AG04450 (cell line): ENCODE data around the gene NXPH2. TPM values are rescaled to one million over a fixed set of nuclear protein-coding genes. Genes with fewer than 3 reads are reported as not detected.
A peak's percentile ranks its signal among the peaks of the same experiment; 100 is the strongest.

ENCODE experiments used
- CTCF ChIA-PET: fragments of 300-600, 350-600 bp; formaldehyde crosslinking; extraction: SDS; loops from one replicate; lab custom pipeline; 2022; ENCODE audit warnings: antibody characterized with exemption, inconsistent platforms; lab: Charles Lee
- POLR2A ChIA-PET: fragments of 350-600 bp; formaldehyde crosslinking; extraction: SDS; loops from one replicate; lab custom pipeline; 2021; ENCODE audit warnings: antibody characterized with exemption, inconsistent platforms; lab: Yijun Ruan, JAX
- DNase-seq: peaks from one replicate; pipeline ENCODE4 v3.0.0-alpha.2; 2011; ENCODE audit warnings: low read depth, low spot score
- H3K27ac ChIP-seq: one replicate; pipeline ENCODE4 v1.5.1; 2012; ENCODE audit warnings: low read depth, low read length, control low read depth
- H3K27me3 ChIP-seq: one replicate; pipeline ENCODE4 v1.6.0; 2012; ENCODE audit warnings: low read length; ENCODE audit not compliant: control insufficient read depth, insufficient read depth
- H3K4me3 ChIP-seq: 2 replicates; pipeline ENCODE4 v1.5.1; 2011; ENCODE audit warnings: mild to moderate bottlenecking, low read depth, low read length, control low read depth
- H3K9me3 ChIP-seq: 2 replicates; pipeline ENCODE4 v1.5.1; 2012; ENCODE audit warnings: low read length; ENCODE audit not compliant: control insufficient read depth, insufficient read depth
- polyA plus RNA-seq: library from polyadenylated mRNA; depleted of rRNA; stranded (reverse); fragments of >200 nt; gene quantifications from 2 replicates; pipeline ENCODE4 v1.2.3, GENCODE V29; 2011
- TF ChIP-seq, protein P1 (sequence below): IDR thresholded peaks from 2 replicates; pipeline ENCODE4 v1.5.1; 2011; ENCODE audit warnings: low read depth, low read length, control low read depth, inconsistent platforms

NXPH2 gene
- polyA plus RNA-seq, 1 experiment: not detected

GRCh38 chr2:138819964-138820363 lies 39.8 kb upstream of the NXPH2 start:
- TF ChIP-seq, protein P1, sequence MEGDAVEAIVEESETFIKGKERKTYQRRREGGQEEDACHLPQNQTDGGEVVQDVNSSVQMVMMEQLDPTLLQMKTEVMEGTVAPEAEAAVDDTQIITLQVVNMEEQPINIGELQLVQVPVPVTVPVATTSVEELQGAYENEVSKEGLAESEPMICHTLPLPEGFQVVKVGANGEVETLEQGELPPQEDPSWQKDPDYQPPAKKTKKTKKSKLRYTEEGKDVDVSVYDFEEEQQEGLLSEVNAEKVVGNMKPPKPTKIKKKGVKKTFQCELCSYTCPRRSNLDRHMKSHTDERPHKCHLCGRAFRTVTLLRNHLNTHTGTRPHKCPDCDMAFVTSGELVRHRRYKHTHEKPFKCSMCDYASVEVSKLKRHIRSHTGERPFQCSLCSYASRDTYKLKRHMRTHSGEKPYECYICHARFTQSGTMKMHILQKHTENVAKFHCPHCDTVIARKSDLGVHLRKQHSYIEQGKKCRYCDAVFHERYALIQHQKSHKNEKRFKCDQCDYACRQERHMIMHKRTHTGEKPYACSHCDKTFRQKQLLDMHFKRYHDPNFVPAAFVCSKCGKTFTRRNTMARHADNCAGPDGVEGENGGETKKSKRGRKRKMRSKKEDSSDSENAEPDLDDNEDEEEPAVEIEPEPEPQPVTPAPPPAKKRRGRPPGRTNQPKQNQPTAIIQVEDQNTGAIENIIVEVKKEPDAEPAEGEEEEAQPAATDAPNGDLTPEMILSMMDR: no peak
- Histone ChIP-seq H3K4me3 (no peak overlapping the region), H3K9me3 (no peaks in the 10 kb centered on the region), H3K27ac (no peak overlapping the region), H3K27me3 (no peaks in the 10 kb centered on the region)
- ChIA-PET CTCF (interaction anchor here (1.5 kb wide), 1 partner anchor 931 kb away, joined by 3 read pairs; no protein-coding TSS in a partner anchor), POLR2A (no interaction called here)
- DNase-seq: no peak

DNA sequence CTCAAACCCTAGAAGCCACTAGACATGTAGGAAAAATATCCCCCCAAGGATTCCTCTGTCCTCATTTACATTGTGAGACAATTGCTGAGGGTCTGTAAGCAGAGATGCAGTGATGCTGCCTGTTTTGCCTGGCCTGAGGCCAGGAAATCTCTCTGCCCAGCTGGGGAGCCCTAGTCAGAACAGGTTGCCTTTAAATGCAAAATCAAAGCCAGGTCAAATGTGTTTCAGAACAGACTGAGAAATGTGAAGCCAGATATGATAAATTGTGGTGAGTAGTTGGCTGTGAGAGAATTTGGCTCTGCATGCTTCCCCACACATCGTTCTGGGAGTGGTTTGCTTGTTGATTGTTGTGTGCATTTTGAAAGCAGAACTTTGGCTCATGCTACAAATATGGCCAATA lies 38.4 kb upstream of the NXPH2 start:
- no peaks in the 10 kb centered on the region for H3K27me3 ChIP-seq
- H3K9me3 ChIP-seq: no peaks in the 10 kb centered on the region
- H3K27ac ChIP-seq: no peak overlapping the region
- ChIA-PET CTCF (interaction anchor here (1.4 kb wide), 1 partner anchor 907 kb away, joined by 3 read pairs; no protein-coding TSS in a partner anchor), POLR2A (no interaction called here)
- H3K4me3 ChIP-seq: no peak overlapping the region
- TF ChIP-seq, protein P1: no peak
- no peak for DNase-seq

DNA sequence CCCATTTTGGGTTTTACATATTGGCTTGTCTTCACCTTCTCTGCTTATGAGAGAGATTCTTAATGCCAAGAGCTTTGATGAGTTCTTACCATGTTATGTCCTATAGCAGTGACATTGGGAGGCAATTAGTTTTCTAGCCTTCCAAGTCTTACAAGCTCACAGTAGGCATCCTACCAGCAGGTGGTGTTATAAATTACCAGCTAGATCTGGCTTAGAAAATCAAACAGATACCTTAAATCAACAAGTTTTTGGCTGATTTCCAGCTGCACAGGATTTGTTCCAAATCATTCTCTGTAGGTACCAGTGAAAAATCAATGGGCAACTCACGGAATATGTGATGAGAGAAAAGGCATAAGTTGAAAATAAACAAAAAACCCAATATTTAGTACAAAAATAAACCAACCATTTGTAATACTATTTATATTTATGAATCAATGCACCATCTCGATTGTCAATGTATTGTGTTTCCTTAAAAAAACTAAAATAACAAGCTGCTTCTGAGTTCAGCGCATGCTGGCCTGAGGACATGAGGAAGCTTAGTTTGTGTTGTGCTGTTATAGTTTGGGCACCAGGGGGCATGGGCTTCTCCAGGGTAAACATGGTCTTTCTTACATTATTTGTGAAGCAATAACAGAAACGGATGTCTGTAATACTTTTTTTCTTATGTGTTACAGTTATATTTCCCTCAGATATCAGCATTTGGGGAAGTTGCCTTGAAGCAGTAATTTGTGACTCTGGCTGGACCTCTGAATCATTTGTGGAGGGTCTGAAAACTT lies 34.1 kb upstream of the NXPH2 start:
- no peaks in the 10 kb centered on the region for H3K9me3 ChIP-seq
- no peak overlapping the region for H3K4me3 ChIP-seq
- CTCF ChIA-PET: interaction anchor here (0.9 to 1.9 kb wide), 2 partner anchors 13 to 945 kb away, joined by 3 to 15 read pairs; no protein-coding TSS in a partner anchor
- TF ChIP-seq, protein P1: peak; percentile 11; the same call in 1 of the 2 replicates
- H3K27ac ChIP-seq: no peak overlapping the region
- no peak for DNase-seq
- H3K27me3 ChIP-seq: no peaks in the 10 kb centered on the region
- POLR2A ChIA-PET: no interaction called here

- TF ChIP-seq, protein P1: no peak
- H3K27ac ChIP-seq: no peak overlapping the region
- H3K27me3 ChIP-seq: no peaks in the 10 kb centered on the region
- H3K9me3 ChIP-seq: no peaks in the 10 kb centered on the region
- ChIA-PET POLR2A (no interaction called here), CTCF (interaction anchor here (0.6 kb wide), 1 partner anchor 36 kb away, joined by 4 read pairs; no protein-coding TSS in a partner anchor)
- no peak for DNase-seq
- H3K4me3 ChIP-seq: no peak overlapping the region
These were observed 31.2 kb upstream of the NXPH2 start for GRCh38 chr2:138811431-138811830.

DNA sequence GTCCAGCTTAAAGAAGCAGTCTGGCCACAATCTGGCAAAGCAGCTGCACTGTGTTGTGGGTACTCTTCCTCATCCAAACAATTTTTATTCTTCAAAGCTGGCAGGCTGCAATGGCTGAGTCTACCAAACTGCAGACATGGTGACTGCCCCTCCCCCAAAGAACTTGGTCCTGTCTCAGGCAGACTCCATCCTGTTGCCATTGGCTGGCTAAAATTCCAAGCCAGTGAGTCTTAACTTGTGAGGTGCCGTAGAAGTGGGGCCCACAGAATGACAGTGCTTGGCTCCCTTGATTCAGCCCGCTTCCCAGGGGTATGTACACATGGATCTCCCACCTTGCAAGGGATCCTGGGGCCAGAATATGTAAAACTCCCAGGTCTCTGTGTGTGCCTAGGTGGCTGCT lies 14.5 kb upstream of the NXPH2 start:
- no peaks in the 10 kb centered on the region for H3K27me3 ChIP-seq
- TF ChIP-seq, protein P1: no peak
- ChIA-PET POLR2A (no interaction called here), CTCF (no interaction called here)
- H3K4me3 ChIP-seq: no peak overlapping the region
- DNase-seq: no peak
- H3K27ac ChIP-seq: no peak overlapping the region
- no peaks in the 10 kb centered on the region for H3K9me3 ChIP-seq
